ENCODE results near the gene NXNL1.
A peak's percentile ranks its signal among the peaks of the same experiment; 100 is the strongest.
"Not testable (repeated sequence)": the region's sequence is repeated elsewhere in the genome, so short reads cannot be mapped to it uniquely, and the experiment has no call there.

Gene NXNL1

DNA sequence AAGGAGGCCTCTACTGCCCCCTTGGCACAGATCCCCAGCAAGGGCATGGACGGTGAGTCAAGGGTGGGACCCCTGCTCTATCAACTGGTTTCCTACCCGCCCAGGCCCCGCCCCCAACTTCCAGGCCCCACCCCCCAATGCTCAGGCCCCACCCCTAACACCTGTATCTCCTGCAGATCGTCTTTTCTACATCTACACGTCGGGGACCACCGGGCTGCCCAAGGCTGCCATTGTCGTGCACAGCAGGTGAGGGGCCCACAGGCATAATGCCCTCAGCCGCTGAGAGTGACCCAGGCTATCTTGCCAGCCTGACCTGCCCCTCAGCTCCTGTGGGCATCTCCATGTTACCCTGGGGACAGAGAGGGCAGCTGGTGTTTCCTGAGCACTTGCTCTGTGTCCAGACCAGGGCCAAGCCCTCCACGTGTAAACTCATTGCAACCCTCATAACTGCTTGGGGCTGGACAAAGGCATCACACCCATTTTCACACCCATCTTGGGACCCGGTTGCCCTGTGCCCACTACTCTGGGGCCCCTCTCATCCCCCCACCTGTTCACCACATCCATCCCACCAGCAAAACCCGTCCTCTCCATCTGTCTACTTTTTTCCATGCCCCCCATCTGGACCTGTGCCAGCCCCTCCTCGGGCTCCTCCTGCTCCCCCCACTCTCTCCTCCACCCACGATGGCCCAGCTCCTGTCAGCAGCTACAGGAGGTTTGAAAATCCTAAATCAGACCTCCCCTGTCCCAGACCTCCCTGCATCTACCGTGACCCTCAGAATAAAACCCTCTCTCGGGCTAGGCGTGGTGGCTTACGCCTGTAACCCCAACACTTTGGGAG is 26.8 kb upstream of the NXNL1 start:
- DNase-seq (ENCODE audit: extremely low read depth in 1 of 2, low read depth in 1 of 2), result no peak

DNA sequence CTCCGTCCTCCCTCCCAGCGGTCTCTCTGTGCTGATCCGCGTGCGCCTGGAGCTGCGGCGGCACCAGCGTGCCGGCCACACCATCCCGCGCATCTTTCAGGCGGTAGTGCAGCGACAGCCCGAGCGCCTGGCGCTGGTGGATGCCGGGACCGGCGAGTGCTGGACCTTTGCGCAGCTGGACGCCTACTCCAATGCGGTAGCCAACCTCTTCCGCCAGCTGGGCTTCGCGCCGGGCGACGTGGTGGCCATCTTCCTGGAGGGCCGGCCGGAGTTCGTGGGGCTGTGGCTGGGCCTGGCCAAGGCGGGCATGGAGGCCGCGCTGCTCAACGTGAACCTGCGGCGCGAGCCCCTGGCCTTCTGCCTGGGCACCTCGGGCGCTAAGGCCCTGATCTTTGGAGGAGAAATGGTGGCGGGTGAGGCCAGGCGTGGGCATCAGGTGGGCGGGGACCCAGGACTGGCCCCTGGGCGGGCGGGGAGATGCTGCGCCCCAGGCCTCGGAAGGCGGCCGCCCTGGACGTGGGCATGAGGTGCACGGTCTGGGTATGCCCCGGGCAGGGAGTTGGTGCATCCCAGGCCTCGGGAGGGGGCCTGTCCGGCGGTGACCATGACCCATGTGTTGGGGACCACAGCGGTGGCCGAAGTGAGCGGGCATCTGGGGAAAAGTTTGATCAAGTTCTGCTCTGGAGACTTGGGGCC is 26.0 kb upstream of the NXNL1 start:
- no peak for DNase-seq (ENCODE audit: extremely low read depth in 1 of 2, low read depth in 1 of 2)

GRCh38 chr19:17484520-17485185 is 23.9 kb upstream of the NXNL1 start:
- no peak for DNase-seq (ENCODE audit: extremely low read depth in 1 of 2, low read depth in 1 of 2)

DNA sequence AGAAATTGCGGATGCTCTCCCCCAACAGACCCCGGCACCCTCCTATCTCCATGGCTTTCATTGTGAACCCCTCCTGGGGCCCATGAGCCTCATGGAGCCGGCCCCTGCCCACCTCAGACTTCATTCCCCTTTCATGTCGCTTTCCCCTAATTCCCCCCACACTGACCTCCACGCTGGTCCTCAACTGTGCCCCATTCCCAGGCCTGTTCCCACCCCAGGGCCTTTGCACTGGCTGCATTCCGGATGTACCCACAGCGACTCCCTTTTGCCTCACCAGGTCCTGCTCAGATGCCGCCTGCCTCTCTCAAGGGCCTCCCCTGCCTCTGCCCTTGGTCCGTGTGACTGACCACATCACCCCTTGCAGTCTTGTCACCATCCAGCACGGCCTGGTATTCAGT is 22.9 kb upstream of the NXNL1 start:
- no peak for DNase-seq (ENCODE audit: extremely low read depth in 1 of 2, low read depth in 1 of 2)

GRCh38 chr19:17482877-17483604 is 22.3 kb upstream of the NXNL1 start:
- DNase-seq (ENCODE audit: extremely low read depth in 1 of 2, low read depth in 1 of 2), result no peak

GRCh38 chr19:17481986-17482385 is 21.3 kb upstream of the NXNL1 start:
- DNase-seq (ENCODE audit: extremely low read depth in 1 of 2, low read depth in 1 of 2), result no peak

GRCh38 chr19:17479325-17479791 is 18.6 kb upstream of the NXNL1 start:
- no peak for DNase-seq (ENCODE audit: extremely low read depth in 1 of 2, low read depth in 1 of 2)

DNA sequence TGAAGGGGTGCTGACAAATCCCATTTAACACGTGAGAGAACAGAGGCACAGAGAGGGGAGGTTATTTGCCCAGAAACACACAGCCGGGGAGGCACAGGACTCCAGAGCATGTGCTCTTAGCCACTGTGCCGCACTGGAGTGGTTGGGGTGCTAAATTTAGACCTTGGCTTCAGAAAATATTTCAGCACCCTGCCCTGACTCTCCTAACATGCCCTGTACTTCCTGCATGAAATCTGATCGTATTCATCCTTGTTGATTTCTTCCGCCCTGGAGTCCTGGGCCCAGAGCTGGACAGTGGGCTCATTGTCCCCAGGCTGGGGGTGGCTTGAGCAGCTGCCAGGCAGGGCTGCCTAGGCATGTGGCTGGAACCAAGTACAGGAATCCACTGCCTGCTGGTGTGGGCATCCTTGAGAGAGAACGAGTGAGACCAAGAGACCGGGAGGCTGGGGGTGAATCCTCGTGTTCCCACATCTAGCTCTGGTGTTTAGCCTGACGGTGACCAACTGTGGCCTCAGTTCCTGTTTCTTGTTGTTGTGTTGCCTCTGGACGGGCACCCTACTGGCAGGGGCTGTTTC is 14.9 kb upstream of the NXNL1 start:
- DNase-seq (ENCODE audit: extremely low read depth in 1 of 2, low read depth in 1 of 2), result no peak

DNA sequence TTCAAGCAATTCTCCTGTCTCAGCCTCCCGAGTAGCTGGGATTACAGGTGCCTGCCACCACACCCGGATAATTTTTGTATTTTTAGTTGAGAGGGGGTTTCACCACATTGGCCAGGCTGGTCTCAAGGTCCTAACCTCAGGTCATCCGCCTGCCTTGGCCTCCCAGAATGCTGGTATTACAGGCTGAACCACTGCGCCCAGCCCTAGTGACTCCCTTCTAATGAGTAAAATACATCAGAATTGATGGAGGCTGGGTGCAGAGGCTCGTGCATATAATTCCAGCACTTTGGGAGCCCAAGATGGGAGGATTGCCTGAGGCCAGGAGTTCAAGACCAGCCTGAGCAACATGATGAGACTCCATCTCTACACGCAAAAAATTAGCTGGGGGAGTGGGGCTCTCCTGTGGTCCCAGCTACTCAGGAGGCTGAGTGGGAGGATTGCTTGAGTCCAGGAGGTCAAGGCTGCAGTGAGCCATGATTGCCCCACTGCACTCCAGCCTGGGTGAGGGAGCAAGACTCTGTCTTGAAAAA is 14.3 kb upstream of the NXNL1 start:
- not testable (repeated sequence) for DNase-seq (ENCODE audit: extremely low read depth in 1 of 2, low read depth in 1 of 2)

GRCh38 chr19:17473041-17473440 is 12.3 kb upstream of the NXNL1 start:
- DNase-seq (ENCODE audit: extremely low read depth in 1 of 2, low read depth in 1 of 2), result no peak

DNA sequence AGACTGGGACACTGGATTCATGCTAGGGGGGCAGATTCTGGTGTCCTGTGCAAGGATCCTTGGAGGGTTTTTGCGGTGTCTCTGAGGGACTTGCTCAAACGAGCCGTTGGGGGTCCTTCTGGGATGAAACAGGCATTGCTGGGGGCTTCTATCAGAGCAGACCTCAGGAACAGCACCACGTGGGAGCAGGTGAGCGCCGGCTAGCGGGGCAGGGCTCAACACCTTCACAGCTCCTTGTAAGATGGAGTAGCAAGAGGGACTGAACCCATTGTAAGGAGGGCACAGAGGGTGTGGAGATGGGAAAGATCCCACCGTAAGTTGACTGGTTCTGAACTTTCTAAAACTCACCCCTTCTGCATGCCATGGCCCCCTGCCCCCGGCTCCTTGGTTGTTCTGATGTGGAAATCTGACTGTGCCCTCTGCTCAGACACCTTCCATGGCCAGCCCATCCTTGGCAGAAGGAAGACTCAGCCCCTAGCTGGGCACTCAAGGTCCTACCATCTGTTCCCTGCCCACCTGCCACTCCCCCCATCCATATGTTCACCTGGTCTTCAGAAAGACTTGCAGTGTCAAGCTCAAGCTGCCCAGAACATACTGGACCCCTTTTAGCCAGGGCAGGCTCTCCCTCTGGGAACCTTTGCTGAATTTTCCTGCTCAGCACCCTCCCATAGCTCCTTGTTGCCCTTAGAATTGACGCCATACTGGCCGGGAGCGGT is 10.8 kb upstream of the NXNL1 start:
- DNase-seq (ENCODE audit: extremely low read depth in 1 of 2, low read depth in 1 of 2), result no peak

DNA sequence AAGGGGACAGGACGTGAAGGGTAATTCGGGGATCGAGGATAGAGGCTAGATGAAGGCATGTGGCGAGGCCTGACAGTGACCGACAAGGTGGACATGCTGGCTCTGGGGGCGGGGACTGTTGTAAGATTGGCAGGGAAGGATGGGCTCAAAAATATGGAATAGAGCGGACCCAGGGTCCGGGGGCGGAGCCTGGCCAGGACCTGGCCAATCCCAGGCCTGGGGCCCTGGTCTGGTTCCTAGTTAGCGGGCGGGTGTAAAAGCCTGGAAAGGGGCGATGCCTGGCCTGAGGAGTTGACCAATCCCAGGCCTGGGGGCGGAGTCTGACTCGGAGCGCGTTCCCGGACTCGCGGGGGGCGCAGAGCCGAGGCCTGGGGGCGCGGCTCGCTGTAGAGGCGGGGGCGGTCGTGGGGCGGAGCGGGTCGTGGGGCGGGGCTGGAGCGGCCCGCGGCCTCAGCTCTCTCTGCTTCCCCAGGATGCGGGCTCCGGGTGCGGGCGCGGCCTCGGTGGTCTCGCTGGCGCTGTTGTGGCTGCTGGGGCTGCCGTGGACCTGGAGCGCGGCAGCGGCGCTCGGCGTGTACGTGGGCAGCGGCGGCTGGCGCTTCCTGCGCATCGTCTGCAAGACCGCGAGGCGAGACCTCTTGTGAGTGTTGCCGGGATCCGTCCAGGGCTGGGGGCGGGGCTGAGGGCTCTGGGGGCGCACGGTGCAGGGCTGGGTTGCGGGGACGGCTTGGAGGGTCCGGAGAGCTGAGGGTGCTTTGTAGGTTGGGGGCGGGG is 9.5 kb upstream of the NXNL1 start, which contains the start of gene SLC27A1:
Gene SLC27A1 (plus strand): TSS at position 457 of the 774 bp plus-strand sequence. CDS start 17 bp downstream, at position 474.
- DNase-seq (ENCODE audit: extremely low read depth in 1 of 2, low read depth in 1 of 2), result peak; percentile 83 to 92

GRCh38 chr19:17469481-17470067 is 8.8 kb upstream of the NXNL1 start:
- peak; percentile 78 to 90 for DNase-seq (ENCODE audit: extremely low read depth in 1 of 2, low read depth in 1 of 2)

- no peak for DNase-seq (ENCODE audit: extremely low read depth in 1 of 2, low read depth in 1 of 2)
These were observed 8.4 kb upstream of the NXNL1 start for GRCh38 chr19:17469092-17469480.

DNA sequence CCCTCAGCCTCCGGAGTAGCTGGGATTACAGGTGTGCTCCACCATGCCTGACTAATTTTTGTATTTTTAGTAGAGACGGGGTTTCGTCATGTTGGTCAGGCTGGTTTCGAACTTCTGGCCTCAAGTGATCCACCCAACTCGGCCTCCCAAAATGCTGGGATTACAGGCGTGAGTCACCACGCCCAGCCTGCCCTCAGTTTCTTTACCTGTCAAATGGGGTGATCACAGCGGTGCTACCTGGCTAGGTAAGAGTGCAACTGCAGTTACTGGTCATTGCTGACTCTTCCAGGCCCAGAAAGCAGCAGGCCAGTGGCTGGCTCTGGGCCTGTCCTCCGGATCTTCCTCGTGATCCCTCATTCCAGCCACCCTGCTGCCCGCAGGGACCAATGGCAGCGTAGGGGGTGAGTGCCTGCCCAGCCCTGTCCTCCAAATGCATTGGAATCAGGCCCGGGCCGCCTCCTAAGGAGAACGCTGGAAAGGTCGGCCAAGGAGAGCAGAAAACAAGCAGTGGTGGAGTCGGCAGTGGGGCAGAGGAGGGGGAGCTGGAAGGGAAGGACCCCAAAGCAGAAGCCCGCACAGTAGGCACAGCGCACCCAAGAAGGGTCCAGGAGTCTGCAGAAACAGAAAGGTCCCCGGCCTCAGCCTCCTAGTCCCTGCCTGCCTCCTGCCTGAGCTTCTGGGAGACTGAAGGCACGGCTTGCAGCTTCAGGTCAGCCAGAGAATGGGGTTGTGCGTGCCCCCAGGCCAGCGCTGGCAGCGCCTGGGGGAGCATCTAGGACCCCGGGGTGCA is 7.8 kb upstream of the NXNL1 start:
- no peak for DNase-seq (ENCODE audit: extremely low read depth in 1 of 2, low read depth in 1 of 2)

DNA sequence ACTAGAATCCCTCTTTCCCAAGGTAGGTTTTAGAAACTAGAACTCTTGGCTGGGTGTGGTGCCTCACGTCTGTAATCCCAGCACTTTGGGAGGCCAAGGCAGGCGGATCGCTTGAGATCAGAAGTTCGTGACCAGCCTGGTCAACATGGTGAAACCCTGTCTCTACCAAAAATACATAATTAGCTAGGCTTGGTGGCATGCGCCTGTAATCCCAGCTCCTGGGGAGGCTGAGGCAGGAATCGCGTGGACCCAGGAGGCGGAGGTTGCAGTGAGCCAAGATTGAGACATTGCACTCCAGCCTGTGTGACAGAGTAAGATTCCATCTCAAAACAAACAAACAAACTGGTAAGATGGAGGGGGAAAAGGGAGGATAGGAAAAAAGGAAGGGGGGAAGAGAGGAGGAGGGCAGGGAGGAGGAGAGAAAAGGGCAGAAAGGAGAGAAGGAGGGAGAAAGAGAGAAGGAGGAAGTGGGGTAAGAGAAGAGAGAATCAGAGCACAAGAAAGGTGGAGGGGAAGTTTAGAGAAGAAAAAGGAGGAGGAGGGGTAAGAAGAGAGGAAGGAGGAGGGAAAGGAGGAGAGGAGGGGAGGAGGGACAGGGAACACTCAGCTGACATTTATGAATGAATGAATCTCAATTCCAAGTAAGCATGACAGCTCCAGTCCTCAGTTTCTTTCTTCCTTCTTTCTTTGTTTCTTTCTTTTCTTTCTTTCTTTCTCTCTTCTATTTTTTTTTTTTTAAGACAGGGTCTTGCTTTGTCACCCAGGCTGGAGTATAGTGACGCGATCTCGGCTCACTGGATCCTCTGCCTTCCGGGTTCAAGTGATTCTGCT is 7.0 kb upstream of the NXNL1 start:
- DNase-seq (ENCODE audit: extremely low read depth in 1 of 2, low read depth in 1 of 2), result no peak

DNA sequence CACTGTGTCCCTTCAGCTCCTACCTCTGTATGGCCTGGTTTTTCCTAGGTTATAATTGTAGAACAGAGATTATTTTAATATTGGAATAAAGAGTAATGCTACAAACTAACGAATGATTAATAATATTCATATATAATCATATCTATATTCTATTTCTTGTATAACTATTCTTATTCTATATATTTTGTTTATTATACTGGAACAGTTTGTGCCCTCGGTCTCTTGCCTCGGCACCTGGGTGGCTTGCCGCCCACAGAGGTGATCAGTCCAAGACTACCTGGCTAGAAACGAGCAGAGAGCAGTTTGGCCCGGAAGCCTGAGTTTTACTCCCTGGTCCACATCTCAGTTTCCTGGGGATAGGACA is 5.7 kb upstream of the NXNL1 start:
- no peak for DNase-seq (ENCODE audit: extremely low read depth in 1 of 2, low read depth in 1 of 2)
